ENCODE data around the gene CCDC40.

Gene CCDC40

DNA sequence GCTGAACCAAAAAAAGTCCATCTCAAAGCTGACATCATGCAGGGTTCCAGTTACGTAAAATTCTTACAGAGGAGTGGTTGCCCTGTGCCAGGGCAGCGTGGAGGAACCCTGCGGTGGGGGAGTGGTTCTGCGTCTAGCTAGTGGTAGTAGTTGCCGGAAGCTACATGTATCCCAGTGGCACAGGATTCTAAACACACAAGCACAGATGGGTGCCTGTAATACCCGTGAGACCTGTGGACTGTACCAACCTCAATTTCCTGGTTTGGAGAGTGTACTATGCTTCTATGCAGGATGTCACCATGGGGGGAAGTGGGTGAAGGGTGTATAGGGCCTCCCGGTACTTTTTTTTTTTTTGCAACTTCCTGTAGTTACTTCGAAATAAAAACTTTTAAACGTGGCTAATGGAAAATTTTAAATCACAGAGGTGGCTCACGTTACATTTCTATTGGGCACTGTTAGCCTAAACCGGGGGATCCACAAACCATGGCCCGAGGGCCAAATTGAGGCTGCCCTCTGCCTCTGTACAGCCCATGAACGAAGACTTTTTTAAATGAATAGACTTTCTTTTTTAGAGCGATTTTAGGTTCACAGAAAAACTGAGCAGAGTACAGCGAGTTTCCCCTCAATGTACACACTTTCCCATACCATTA is 39.3 kb upstream of the CCDC40 start:
- TF ChIP-seq TAF1 (IDR thresholded peaks at IDR 0.05; ENCODE audit: low read depth) (no peak), NFIC (IDR thresholded peaks at IDR 0.05) (no peak), CEBPB (IDR thresholded peaks at IDR 0.05) (no peak), RAD21 (IDR thresholded peaks at IDR 0.05; ENCODE audit: low read depth) (no peak), EP300 (IDR thresholded peaks at IDR 0.05; ENCODE audit: borderline replicate concordance) (no peak), TEAD4 (IDR thresholded peaks at IDR 0.05) (no peak), TCF12 (IDR thresholded peaks at IDR 0.05; ENCODE audit: low read depth) (no peak), YY1 (IDR thresholded peaks at IDR 0.05; ENCODE audit: low read depth) (no peak), ZBTB7A (IDR thresholded peaks at IDR 0.05; ENCODE audit: low read depth) (no peak)
- TF ChIP-seq, protein P1, sequence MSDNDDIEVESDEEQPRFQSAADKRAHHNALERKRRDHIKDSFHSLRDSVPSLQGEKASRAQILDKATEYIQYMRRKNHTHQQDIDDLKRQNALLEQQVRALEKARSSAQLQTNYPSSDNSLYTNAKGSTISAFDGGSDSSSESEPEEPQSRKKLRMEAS (IDR thresholded peaks at IDR 0.05) = no peak
- TF ChIP-seq, protein P2, sequence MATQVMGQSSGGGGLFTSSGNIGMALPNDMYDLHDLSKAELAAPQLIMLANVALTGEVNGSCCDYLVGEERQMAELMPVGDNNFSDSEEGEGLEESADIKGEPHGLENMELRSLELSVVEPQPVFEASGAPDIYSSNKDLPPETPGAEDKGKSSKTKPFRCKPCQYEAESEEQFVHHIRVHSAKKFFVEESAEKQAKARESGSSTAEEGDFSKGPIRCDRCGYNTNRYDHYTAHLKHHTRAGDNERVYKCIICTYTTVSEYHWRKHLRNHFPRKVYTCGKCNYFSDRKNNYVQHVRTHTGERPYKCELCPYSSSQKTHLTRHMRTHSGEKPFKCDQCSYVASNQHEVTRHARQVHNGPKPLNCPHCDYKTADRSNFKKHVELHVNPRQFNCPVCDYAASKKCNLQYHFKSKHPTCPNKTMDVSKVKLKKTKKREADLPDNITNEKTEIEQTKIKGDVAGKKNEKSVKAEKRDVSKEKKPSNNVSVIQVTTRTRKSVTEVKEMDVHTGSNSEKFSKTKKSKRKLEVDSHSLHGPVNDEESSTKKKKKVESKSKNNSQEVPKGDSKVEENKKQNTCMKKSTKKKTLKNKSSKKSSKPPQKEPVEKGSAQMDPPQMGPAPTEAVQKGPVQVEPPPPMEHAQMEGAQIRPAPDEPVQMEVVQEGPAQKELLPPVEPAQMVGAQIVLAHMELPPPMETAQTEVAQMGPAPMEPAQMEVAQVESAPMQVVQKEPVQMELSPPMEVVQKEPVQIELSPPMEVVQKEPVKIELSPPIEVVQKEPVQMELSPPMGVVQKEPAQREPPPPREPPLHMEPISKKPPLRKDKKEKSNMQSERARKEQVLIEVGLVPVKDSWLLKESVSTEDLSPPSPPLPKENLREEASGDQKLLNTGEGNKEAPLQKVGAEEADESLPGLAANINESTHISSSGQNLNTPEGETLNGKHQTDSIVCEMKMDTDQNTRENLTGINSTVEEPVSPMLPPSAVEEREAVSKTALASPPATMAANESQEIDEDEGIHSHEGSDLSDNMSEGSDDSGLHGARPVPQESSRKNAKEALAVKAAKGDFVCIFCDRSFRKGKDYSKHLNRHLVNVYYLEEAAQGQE (IDR thresholded peaks at IDR 0.05; ENCODE audit: low read depth) = no peak
- TF ChIP-seq, protein P3, sequence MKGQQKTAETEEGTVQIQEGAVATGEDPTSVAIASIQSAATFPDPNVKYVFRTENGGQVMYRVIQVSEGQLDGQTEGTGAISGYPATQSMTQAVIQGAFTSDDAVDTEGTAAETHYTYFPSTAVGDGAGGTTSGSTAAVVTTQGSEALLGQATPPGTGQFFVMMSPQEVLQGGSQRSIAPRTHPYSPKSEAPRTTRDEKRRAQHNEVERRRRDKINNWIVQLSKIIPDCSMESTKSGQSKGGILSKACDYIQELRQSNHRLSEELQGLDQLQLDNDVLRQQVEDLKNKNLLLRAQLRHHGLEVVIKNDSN (IDR thresholded peaks at IDR 0.05) = no peak

DNA sequence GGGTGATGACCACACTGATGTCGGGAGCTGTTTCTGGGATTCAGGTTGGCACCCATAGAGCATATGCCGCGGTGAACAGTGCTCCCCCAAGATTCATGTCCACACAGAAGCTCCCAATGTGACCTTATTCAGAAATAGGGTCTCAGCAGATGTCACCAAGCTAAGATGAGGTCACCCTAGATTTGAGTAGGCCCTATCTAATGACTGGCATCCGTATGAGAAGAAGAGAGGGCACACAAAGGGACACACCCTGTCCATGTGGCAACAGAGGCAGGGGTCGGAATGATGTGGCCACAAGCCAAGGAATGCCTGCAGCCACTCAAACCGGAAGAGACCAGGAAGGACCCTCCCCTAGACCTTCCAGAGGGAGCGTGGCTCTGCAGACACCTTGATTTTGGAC is 36.3 kb upstream of the CCDC40 start:
- TF ChIP-seq EP300 (IDR thresholded peaks at IDR 0.05; ENCODE audit: borderline replicate concordance) = no peak

DNA sequence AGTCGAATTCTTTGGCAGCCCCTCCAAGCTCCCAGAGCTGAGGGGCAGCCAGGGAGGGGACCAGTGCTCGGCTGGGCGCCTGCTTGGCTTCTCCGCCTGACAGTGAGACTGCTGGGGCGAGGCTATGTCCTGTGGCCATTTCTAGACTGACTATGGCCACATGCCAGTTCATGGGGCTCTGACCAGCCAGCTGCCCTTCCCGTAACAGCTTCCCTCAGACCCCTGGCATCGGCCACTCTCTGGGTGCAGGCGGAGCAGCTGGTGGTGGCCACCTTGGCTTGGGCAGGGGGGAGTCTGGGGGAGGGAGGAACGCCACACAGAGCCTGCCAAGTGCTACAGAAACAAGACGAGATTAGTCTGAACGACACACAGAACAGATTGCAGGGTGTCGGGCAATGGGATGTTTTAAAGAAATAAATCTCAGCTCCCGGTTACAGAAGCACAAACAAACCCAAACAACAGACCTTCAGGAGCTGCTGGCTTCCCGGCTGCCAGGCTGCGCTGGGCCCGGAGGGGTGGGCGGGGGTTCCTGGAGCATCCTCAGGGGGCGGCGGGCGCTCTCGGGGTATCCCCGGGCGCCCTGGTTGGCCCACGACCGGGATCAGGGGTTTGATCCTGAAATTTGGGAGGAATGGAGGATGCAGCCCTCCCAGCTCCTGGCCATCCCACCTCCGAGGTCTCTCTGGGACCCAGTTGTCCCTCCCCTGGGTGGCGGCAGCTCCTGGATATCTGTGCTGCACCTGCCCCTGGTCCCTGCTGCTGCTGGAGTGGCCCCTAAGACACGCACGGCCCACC is 35.3 kb upstream of the CCDC40 start:
- TF ChIP-seq TCF12 (IDR thresholded peaks at IDR 0.05; ENCODE audit: low read depth) (no peak), CEBPB (IDR thresholded peaks at IDR 0.05) (no peak), YY1 (IDR thresholded peaks at IDR 0.05; ENCODE audit: low read depth) (no peak), EGR1 (IDR thresholded peaks at IDR 0.05) (no peak), RAD21 (IDR thresholded peaks at IDR 0.05; ENCODE audit: low read depth) (no peak), EP300 (IDR thresholded peaks at IDR 0.05; ENCODE audit: borderline replicate concordance) (no peak)
- TF ChIP-seq, protein P1 (IDR thresholded peaks at IDR 0.05) = no peak
- TF ChIP-seq, protein P2 (IDR thresholded peaks at IDR 0.05; ENCODE audit: low read depth) = no peak

DNA sequence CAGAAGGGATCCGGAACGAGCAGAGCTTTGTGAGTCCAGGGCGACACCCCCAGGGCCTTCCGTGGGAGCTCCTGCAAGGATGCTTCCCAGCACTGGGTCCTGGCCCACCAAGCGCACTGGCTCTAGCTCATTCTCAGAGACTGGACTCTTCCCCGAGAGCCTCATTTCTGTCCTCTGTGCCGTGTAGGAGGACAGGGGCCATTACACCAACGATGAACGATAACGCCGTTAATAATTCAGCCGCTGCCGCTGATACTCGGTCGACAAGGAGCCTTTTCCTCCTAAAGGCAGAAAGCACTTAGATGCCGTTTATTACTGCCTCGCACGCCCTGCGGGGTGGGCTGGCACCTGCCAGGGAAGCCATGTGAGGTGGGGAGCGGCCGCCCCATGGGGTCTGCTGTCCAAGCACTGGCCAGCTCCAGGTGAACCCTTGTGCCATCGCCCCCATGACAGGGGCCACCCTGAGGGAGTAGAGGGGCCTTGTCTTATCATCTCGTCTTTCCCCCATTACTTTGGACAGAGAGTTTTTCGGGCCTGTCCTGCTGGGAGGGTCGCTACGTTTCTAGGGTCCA is 34.3 kb upstream of the CCDC40 start:
- TF ChIP-seq EGR1 (IDR thresholded peaks at IDR 0.05) (no peak), CEBPB (IDR thresholded peaks at IDR 0.05) (no peak), NFIC (IDR thresholded peaks at IDR 0.05) (no peak), CREB1 (IDR thresholded peaks at IDR 0.05; ENCODE audit: low read depth) (no peak), EP300 (IDR thresholded peaks at IDR 0.05; ENCODE audit: borderline replicate concordance) (no peak), FOXM1 (IDR thresholded peaks at IDR 0.05; ENCODE audit: borderline replicate concordance, low read depth) (no peak)
- TF ChIP-seq, protein P2 (IDR thresholded peaks at IDR 0.05; ENCODE audit: low read depth) = no peak

Measured in Ishikawa (cell line).